ENCODE measurements around the gene PDZD4. TPM values are rescaled to one million over a fixed set of nuclear protein-coding genes. Genes with fewer than 3 reads are reported as not detected.

The PDZD4 gene
- total RNA-seq, 4 donors from 2014 or later = 2.0 to 6.3 (median 3.0) TPM

- H3K4me3 ChIP-seq = no peak overlapping the region
- peaks cover 45% of the 10 kb centered on the region for H3K36me3 ChIP-seq
- TF ChIP-seq EP300 (IDR thresholded peaks at IDR 0.05) (no peak), CTCF (IDR thresholded peaks at IDR 0.05) (no peak), POLR2A (IDR thresholded peaks at IDR 0.05) (no peak), POLR2AphosphoS5 (IDR thresholded peaks at IDR 0.05) (no peak)
- H3K27ac ChIP-seq = no peak overlapping the region
- 91% methylated on average over 11 of the region's 12 CpGs for WGBS
- H3K27me3 ChIP-seq = no peaks in the 10 kb centered on the region
- H3K9me3 ChIP-seq = no peaks in the 10 kb centered on the region
- H3K4me1 ChIP-seq = peaks cover 28% of the 10 kb centered on the region
- DNase-seq (ENCODE audit: low spot score in 2 of 2) = no peak
These were observed 40.7 kb downstream of the PDZD4 start for GRCh38 chrX:153789654-153790053.

- TF ChIP-seq POLR2AphosphoS5 (IDR thresholded peaks at IDR 0.05) = no peak
- no peak for TF ChIP-seq POLR2A (IDR thresholded peaks at IDR 0.05)
- TF ChIP-seq CTCF (IDR thresholded peaks at IDR 0.05) = no peak
- TF ChIP-seq EP300 (IDR thresholded peaks at IDR 0.05) = no peak
- H3K9me3 ChIP-seq = no peaks in the 10 kb centered on the region
- H3K27ac ChIP-seq = no peak overlapping the region
- H3K27me3 ChIP-seq = no peaks in the 10 kb centered on the region
- DNase-seq (ENCODE audit: low spot score in 2 of 2) = no peak
- WGBS = 93% methylated on average over 11 of the region's 15 CpGs
- H3K4me3 ChIP-seq = no peak overlapping the region
- peaks cover 21% of the 10 kb centered on the region for H3K4me1 ChIP-seq
- H3K36me3 ChIP-seq = peaks cover 45% of the 10 kb centered on the region
These were observed 43.7 kb downstream of the PDZD4 start for GRCh38 chrX:153786669-153787068.

GRCh38 chrX:153784325-153784967 lies 45.9 kb downstream of the PDZD4 start:
- 88% methylated on average over 5 of the region's 27 CpGs for WGBS
- H3K27ac ChIP-seq = no peak overlapping the region
- no peaks in the 10 kb centered on the region for H3K27me3 ChIP-seq
- H3K4me3 ChIP-seq = no peak overlapping the region
- no peak for TF ChIP-seq CTCF (IDR thresholded peaks at IDR 0.05)
- TF ChIP-seq EP300 (IDR thresholded peaks at IDR 0.05) = no peak
- TF ChIP-seq POLR2A (IDR thresholded peaks at IDR 0.05) = no peak
- TF ChIP-seq POLR2AphosphoS5 (IDR thresholded peaks at IDR 0.05) = no peak
- no peak for DNase-seq (ENCODE audit: low spot score in 2 of 2)
- no peaks in the 10 kb centered on the region for H3K9me3 ChIP-seq
- H3K36me3 ChIP-seq = peaks cover 42% of the 10 kb centered on the region
- H3K4me1 ChIP-seq = peaks cover 21% of the 10 kb centered on the region

- no peaks in the 10 kb centered on the region for H3K9me3 ChIP-seq
- no peak overlapping the region for H3K27ac ChIP-seq
- TF ChIP-seq CTCF (IDR thresholded peaks at IDR 0.05) (no peak), POLR2A (IDR thresholded peaks at IDR 0.05) (no peak), POLR2AphosphoS5 (IDR thresholded peaks at IDR 0.05) (no peak), EP300 (IDR thresholded peaks at IDR 0.05) (no peak)
- no peaks in the 10 kb centered on the region for H3K27me3 ChIP-seq
- DNase-seq (ENCODE audit: low spot score in 2 of 2) = no peak
- H3K4me3 ChIP-seq = no peak overlapping the region
- peaks cover 34% of the 10 kb centered on the region for H3K36me3 ChIP-seq
- H3K4me1 ChIP-seq = peaks cover 24% of the 10 kb centered on the region
- WGBS = 87% methylated on average over 20 of the region's 24 CpGs
These were observed 46.8 kb downstream of the PDZD4 start for GRCh38 chrX:153783378-153784013.

- H3K36me3 ChIP-seq = peaks cover 29% of the 10 kb centered on the region
- no peak for DNase-seq (ENCODE audit: low spot score in 2 of 2)
- no peaks in the 10 kb centered on the region for H3K9me3 ChIP-seq
- H3K27me3 ChIP-seq = no peaks in the 10 kb centered on the region
- no peak overlapping the region for H3K27ac ChIP-seq
- WGBS = 95% methylated on average over 12 of the region's 14 CpGs
- no peak for TF ChIP-seq POLR2AphosphoS5 (IDR thresholded peaks at IDR 0.05)
- peaks cover 25% of the 10 kb centered on the region for H3K4me1 ChIP-seq
- H3K4me3 ChIP-seq = no peak overlapping the region
These were observed 47.5 kb downstream of the PDZD4 start for GRCh38 chrX:153782871-153783270.
